ENCODE data around the gene DKKL1. TPM values are rescaled to one million over a fixed set of nuclear protein-coding genes. Genes with fewer than 3 reads are reported as not detected.

DKKL1 gene
- total RNA-seq, 1 experiment from 2014 or later, result 1.0 TPM

DNA sequence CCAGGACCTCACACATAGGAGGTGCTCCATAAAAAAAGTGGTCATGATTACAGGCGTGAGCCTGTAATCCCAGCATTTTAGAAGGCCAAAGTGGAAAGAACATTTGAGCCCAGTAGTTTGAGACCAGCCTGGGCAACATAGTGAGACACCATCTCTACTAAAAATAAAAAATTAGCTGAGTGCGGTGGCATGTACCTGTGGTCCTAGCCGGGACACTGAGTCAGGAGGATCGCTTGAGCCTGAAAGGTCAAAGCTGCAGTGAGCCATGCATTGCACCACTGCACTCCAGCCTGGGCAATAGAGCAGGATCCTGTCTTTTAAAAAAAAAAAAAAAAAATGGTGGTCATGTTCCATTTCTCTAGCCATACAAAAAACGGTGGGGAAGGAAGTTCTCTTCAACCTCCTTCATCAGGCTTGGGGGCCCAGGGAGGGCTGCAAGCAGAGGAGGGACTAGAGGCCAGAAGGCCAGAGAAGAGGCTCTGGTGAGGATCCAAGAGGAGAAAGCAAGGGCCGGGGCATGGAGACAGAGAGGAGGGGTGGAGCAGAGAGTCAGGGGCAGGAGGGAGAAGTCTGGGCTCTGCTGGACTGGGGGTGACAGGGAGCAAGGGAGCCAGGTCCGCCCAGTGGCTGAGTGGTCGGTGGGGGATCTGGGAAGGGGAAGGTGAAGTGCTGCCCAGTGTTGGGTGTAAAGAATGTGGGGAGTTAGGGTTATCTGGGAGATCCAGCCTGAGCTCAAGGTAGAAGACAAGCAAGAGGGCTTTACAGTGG is 33.2 kb downstream of the DKKL1 start (continued):
- TF ChIP-seq CTCF (IDR thresholded peaks at IDR 0.05 in 2 of 3, conservative IDR thresholded peaks at IDR 0.05 in 1 of 3; ENCODE audit: borderline replicate concordance in 1 of 3, insufficient read depth in 1 of 3, low read depth in 2 of 3, low read length in 2 of 3) (no peak), SIN3A (IDR thresholded peaks at IDR 0.05; ENCODE audit: low read depth) (no peak), EZH2phosphoT487 (IDR thresholded peaks at IDR 0.05; ENCODE audit: borderline replicate concordance) (no peak), FOSL1 (IDR thresholded peaks at IDR 0.05; ENCODE audit: low read depth) (no peak), EGR1 (IDR thresholded peaks at IDR 0.05; ENCODE audit: low read depth) (no peak), REST (IDR thresholded peaks at IDR 0.05; ENCODE audit: low read depth) (no peak)

DNA sequence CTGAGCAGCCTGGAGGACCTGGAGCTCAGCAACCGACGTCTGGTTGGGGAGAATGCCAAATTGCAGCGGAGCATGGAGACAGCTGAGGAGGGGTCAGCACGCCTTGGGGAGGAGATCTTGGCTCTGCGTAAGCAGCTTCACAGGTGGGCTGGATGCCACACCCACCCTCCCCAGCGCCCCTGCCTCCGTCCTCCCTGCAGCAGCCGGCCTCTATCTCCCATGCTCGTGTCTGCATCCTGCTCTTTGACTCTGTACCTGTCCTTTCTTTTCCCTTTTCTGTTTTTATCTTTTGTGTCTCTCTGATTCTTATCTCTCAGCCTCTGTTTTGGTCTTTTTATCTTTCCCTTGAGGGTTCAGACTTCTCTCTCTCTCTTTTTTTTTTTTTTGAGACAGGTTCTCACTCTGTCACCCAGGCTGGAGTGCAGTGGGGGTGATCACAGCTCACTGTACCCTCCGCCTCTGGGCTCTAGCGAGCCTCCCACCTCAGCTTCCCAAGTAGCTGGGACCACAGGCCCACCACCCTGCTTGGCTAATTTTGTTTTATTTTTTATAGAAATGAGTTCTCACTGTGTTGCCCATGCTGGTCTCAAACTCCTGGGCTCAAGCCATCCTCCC is 34.4 kb downstream of the DKKL1 start:
- POLR2A ChIA-PET, result interaction anchor here (1.2 kb wide), 1 partner anchor 55 kb away, joined by 3 read pairs; the partner anchor contains the start of gene ALDH16A1
- Histone ChIP-seq H3K79me2 (ENCODE audit: insufficient read depth, low read length) (no peaks in the 10 kb centered on the region), H3K27me3 (ENCODE audit: insufficient read depth, low read length) (no peaks in the 10 kb centered on the region), H2AFZ (ENCODE audit: low read depth, low read length, poor library complexity, severe bottlenecking) (no peak overlapping the region), H3K9me2 (ENCODE audit: insufficient read depth) (no peaks in the 10 kb centered on the region), H3K4me2 (ENCODE audit: low read length) (no peak overlapping the region), H3K4me1 (ENCODE audit: control insufficient read depth in 1 of 2, insufficient read depth in 2 of 2, low read length in 2 of 2) (no peaks in the 10 kb centered on the region), H3K36me3 (ENCODE audit: control insufficient read depth in 1 of 2, insufficient read depth in 2 of 2, low read length in 2 of 2) (no peaks in the 10 kb centered on the region), H3K9ac (ENCODE audit: low read length) (no peak overlapping the region), H3K9me3 (ENCODE audit: control insufficient read depth in 1 of 2, insufficient read depth in 1 of 2, low read depth in 1 of 2, low read length in 2 of 2) (no peaks in the 10 kb centered on the region), H4K20me1 (ENCODE audit: insufficient read depth) (no peaks in the 10 kb centered on the region), H3K27ac (ENCODE audit: low read depth, low read length) (no peak overlapping the region), H3K4me3 (replicated peaks in 1 of 2; ENCODE audit: low read depth in 1 of 2, low read length in 2 of 2) (no peak overlapping the region)
- ATAC-seq (no peak), DNase-seq (ENCODE audit: low read depth, low spot score) (no peak)
- CTCF ChIA-PET, result no interaction called here
- BruUV-seq (replicated peaks), result no TSS peak
- TF ChIP-seq ZNF274 (IDR thresholded peaks at IDR 0.05; ENCODE audit: low read depth, low read length) (no peak), SIN3A (IDR thresholded peaks at IDR 0.05; ENCODE audit: low read depth) (no peak), TCF7L2 (IDR thresholded peaks at IDR 0.05; ENCODE audit: borderline replicate concordance, extremely low read depth, insufficient read depth, insufficient read length) (no peak), POLR2A (IDR thresholded peaks at IDR 0.05; ENCODE audit: borderline replicate concordance, extremely low read depth, insufficient read depth, insufficient read length) (no peak)
- RAD21 ChIA-PET (ENCODE audit: low non-redundant PET in 1 of 2, low total read pairs in 2 of 2, uncharacterized antibody in 2 of 2, unreplicated experiment in 2 of 2), result no interaction called here
- intact Hi-C loops (cut with micrococcal nuclease), result no loop called here
